ENCODE measurements around the gene EGLN3.
"Not testable (repeated sequence)": the region's sequence is repeated elsewhere in the genome, so short reads cannot be mapped to it uniquely, and the experiment has no call there.

Gene EGLN3

DNA sequence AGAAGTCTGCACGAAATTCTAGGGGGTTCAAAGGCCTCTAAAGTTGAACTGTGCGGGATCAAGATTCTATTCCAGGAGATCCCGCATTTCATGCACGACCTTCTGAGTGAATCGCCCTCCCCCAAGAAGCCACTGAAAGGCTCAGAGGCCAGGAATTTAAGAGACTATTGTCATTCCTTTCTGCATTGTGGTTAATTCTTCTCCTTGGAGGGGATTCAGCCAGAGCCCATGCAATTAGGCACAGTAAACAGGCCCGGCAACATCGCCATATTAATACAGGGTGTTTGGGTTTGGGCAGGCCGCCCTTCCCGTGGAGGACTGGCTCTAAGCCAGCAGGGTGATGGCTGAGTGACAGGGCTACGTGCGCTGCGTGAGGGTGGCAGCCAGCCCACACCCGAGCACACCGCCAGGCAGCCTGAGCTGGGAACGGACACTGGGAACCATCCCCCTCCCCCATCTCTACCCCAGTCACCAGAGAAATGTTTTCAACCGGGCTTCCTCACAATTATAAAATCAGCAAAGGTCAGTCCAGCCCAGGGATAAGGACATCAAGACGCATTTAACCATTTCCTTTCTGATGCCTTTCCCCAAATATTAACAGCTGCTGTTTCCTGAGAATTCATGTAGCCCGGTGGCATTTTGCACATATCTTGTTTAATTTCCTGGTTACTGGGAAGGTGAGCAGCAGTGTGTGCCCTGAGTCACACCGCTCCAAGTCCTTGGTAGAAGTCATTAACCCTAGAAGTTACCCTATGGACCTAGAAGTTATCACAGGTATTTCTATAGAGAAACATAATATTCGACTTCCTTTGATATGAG lies 12.5 kb downstream of the EGLN3 start:
- no peak for DNase-seq (ENCODE audit: low read depth, low spot score)

DNA sequence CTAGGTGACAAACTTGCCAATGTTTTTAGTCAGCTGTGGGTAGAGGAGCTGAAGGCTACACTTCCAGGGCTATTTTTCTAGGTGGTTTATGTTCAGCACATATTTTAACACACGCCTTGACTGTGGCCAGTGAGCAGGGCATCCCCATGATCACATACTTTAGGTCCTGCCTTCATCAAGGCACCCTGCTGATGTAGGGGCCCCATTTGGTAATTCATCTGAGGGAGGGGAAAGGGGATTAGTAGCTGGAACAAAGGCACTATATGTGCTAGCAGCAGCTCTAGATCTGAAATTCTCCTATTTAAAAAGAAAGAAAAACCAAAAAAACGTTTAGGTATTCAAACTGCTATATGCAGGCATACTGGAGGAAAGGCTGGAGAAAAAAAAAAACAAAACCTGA lies 14.5 kb downstream of the EGLN3 start:
- no peak for DNase-seq (ENCODE audit: low read depth, low spot score)

DNA sequence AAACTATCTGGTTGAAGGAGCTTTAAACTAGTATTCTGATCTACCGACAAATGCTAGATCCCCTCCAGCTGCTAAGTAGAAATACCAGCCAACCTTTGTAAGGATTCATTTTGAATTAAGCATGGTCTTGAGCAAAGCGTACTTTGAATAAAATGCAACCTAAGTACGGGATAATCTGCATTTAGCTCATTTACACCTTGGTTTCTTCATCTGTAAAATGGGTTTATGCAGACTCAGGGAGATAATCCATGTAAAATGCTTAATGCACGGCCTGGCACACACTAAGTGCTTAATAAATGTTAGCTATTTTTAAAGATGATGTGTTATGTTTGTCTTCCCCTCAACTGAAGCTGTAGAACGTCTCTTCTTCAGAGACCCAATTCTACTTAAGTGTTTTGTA lies 15.9 kb downstream of the EGLN3 start:
- DNase-seq (ENCODE audit: low read depth, low spot score), result no peak

DNA sequence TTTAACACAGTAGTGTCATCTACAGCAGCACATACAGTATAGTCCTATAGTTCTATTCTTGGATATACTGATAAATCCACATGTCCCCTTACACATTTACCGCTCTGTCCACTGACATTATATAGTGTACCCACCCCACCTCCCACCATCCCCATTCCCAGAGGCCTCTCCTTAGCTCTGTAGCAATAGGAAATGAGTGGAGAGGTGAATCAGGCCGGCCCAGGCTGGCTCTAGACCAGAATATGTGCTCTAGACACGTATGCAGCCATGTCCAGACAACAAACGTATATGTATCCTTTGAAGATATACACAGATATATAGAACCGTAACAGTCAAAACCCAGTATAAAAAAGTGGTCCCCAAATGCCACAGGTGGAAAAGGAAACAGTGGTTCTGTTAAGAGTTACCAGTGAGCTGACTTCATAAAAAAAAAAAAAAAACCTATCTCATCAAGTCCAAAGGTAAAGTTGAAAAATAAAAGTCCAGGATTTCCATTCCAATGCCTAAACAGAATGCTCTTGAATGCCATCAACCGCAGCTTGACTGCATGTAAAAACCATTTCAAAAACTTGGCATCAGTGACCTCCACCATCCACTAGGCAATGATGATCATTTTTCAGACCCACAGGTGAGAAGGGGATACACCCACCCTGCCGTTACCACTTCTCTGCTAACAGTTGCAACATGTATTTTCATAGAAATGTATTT lies 16.7 kb downstream of the EGLN3 start:
- no peak for DNase-seq (ENCODE audit: low read depth, low spot score)

DNA sequence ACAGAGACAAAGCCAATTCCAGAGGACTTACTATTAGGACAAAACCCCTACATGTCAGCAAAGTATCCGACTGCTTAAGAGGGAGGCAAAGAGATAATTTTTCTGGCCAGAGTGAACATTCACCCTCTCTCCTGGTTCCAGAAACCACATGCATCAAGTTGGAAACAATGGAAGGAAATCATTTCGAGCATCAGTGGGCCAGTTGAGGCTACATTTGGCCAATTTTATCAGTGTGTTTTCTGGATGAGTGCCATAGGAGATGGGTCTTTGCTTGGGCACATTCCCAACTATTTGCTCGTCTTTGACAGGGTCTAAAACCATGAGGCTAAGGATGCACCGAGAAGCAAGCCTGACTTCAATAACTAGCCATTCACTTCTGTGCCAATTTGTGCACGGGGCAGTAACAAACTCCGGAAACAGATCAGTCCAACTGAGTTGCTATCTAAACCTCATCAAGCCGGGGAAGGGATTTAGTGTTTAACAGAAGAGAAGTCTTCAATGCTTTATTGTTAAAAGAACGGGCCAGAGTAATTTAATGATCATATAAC lies 17.4 kb downstream of the EGLN3 start:
- DNase-seq (ENCODE audit: low read depth, low spot score), result no peak

DNA sequence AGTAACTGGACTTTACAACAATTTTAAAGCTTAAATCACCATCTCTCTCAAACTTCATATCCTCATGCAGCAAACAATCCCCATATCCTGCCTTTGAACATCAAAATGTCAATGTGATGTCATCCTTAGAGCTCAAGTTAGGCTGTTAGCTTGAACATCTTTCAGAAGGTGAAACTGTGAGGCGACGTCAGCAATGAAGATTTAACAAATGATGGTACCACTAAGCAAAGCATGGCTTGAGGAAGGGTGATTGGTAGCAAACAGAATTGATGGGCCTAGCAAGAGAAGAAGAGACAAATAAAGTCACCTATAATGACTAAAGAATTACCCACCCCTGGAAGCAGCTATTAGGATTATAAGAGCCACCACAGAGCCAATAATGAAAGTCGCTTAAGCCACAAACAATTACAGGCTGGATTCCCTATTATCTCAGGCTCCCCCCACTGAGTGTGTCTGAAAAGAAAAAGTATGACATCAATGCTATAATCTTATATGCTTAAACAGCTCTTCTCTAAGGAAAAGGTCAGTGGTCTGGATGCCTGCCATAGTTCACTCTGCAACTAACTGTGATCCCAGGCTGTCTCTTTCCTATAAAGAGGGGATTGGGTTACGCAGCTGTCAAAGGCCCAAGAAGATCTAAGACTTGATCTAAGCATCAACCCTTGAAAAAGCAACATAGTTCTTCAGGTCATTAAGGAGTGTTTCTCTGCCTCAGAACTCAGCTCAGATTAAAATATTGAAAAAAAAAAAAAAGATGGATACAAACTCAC lies 18.1 kb downstream of the EGLN3 start:
- no peak for DNase-seq (ENCODE audit: low read depth, low spot score)

DNA sequence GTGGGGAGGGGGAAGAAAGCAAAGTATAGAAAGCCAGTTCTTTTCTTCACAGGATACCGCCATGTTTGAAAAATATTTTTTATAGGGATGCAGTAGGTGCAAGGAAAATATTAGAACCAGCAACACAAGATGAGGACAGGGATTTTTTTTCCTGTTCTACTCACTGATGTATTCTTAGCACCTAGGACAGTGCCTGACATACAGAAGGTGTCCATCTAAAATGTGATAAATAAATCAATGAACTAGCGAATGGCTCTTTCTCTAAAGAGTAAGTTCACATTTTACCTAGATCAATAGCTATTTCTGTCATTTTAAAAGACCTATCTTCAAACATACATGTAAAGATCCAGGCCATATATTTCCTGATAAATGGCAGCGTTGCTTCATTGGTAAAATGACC lies 18.8 kb downstream of the EGLN3 start:
- no peak for DNase-seq (ENCODE audit: low read depth, low spot score)

DNA sequence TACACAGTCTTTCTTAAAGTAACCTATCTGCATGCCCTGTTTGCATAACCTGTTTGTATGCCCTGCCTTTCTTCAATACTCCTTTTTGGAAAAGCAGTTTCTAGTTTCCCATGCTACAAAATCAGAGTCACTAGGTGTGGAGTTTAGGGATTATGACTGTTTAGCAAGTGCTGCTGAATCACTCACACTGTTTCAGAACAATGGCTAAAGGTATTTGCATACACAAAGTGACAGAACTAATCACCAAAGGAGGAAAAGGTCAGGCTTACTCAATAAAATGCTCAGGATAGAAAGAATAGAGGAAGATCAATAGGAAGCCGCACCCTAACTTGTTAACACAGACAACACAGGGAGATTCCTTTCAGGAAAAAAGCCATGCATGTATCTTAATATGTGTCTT lies 19.4 kb downstream of the EGLN3 start:
- DNase-seq (ENCODE audit: low read depth, low spot score), result no peak

DNA sequence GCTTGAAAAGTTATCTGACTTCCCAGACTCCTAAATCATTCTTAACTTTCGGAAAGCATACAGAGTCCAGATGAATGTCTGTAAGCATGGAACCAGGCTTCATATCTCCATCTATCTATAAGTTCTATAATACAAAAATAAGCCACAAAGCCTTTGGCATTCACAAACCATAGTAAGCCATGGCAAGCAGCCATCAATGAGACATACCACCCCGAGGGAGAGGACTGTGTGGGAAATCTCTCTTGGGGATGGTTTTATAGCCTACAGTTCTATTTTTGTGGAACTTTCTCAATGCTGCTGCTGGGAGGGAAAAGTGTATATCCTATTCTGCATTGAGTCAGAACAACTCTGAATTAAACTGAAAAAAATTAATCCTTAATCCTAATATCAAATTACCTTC lies 20.4 kb downstream of the EGLN3 start:
- no peak for DNase-seq (ENCODE audit: low read depth, low spot score)

DNA sequence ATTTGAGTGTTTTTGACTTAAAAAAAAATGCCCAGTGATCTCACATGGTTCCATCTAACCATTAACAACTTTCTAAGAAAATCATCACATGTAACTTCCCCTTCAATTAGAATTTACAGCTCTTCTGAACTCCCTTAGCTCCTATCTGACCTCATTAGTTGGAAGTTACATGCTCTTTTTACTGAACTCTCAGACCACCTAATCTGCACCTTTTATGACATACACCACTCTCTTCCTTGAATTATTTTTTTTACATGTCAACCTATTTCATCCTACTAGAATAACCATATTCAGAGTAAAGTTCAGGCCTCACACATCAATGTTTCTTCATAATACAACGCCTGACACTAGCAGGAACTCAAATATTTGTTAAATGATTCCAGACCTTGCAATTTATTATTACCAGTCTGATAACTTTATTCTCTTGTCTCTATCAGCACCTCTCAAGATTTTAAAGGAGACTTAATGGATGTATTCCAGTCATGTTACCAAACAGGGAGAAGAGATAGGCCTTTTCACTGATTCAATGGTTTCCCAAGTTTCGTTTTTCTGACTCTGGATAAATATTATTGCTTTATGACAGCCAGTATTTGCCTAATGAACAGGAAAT lies 21.0 kb downstream of the EGLN3 start:
- DNase-seq (ENCODE audit: low read depth, low spot score), result no peak

DNA sequence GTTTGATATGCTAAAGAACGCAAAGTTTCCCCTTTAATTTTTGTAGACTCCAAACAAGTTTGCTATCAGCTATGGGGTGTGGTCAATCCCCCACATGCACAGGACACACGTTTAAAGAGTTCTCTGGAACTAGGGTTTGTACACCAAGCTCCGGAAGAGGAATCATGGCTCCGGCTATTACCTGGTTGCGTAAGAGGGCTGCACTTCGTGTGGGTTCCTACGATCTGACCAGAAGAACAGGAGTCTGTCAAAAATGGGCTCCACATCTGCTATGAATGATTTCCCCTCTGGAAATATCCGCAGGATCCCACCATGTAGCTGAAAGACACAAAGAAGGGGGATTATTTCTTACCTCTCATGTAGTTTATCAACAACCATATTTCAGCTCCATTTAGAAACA lies 22.0 kb downstream of the EGLN3 start:
- no peak for DNase-seq (ENCODE audit: low read depth, low spot score)

DNA sequence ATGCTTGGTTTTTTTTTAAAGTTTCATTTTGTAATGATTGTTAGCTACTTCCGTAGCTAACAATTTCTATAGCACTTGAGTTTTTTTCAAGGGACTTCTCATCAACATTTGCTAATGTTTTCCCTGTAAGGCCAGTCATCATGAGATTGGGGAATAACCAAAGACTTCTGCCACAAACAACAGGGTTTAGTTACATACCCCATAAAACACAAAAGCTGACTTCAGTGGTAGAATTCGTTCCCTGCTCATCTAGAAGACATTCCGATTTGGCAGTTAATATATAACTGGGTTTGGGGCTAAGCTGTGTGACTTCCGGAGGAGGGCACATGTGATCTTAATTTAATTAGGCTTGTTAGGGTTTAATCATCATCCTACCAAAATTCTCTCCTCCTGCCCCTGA lies 22.9 kb downstream of the EGLN3 start:
- no peak for DNase-seq (ENCODE audit: low read depth, low spot score)

DNA sequence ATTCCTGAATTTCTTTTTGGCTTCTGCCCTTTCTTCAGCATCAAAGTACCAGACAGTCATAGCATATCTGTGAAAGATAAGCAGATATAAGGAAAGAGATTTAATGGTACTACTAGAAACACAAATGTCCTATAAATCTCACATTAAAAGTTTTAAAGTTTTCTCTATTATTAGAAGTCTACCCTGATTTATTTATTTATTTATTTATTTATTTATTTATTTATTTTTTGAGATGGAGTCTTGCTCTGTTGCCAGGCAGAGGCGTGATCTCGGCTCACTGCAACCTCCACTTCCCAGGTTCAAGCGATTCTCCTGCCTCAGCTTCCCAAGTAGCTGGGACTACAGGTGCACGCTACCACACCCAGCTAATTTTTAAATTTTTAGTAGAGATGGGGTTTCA lies 23.9 kb downstream of the EGLN3 start:
- not testable (repeated sequence) for DNase-seq (ENCODE audit: low read depth, low spot score)

DNA sequence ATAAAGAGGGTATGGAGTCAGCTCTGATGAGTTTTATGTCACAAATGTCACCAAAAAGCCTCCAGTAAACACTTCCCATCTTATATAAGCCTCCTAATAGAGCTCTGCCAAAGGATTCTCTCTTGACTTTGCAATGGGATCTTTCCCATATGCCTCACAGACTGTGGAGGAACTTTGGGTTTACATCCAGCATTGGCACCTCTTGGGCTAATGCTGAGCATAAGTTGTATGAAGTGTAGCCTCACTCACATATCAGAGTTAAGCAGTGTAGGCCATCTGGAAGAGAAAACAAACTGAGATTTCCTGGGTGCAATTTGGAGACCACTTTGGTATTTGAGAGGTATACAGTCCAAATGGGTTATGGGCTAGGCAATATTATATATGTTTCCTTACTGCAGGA lies 24.9 kb downstream of the EGLN3 start:
- no peak for DNase-seq (ENCODE audit: low read depth, low spot score)

DNA sequence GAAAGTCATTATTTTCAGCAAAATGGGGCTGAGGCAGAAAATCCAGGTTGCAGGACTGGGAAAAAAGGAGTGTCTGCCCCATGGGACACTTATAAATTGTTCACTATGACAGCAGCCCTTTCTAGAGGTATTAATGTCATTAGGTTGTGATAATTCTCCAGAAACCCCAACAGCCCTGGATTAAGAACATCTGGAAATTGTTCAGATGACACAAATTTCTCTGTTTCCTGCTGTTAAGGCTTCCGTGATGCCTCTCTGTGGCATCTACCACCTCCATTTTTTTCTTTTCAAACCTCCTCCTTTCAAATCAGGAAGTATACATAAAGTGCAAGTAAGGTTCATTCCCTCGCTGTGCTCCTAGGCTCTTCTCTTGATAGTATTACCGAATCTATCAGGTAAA lies 25.6 kb downstream of the EGLN3 start:
- no peak for DNase-seq (ENCODE audit: low read depth, low spot score)

DNA sequence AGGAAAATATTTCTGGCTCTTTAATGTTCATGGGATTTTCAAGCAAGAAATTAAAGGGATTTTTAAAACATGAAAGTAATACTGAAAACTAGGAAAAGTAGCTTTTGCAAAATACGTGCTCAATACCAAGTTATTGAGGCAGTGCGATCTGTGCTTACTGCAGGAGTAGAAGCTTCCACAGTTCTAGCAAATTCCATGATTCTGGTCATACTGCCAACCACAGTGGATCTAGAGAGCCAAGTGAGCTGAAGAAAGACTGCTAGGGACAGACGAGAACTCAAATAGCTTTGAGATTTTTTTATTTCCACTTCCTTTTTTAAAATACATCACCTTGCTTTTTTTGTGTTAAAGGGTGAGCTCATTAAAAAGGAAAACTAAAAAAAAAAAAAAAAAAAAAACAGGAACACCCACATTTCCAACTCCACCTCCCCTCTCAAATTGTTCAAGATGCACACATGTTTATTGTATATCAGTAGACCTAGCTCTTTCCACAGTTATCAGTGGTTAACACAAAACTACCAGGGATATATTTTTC lies 26.2 kb downstream of the EGLN3 start:
- no peak for DNase-seq (ENCODE audit: low read depth, low spot score)

DNA sequence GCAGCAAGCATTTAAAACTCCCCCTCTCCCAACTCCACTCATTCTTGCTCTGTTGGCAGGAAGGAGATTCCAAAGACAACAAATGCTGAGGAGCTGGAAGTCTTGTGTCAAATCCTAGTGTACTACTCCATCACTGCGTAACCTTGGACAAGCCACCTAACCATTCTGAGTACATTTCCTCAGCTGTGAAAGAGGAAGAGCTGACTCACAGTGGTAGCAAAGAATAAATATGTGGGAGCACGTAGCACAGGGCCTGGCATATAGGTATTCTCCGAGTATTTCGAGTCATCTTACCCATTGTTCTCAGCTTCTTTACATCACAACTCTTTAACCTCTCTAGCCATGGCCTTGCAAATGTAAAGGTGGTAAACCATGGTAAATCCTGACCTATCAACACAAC lies 28.7 kb downstream of the EGLN3 start:
- no peak for DNase-seq (ENCODE audit: low read depth, low spot score)

DNA sequence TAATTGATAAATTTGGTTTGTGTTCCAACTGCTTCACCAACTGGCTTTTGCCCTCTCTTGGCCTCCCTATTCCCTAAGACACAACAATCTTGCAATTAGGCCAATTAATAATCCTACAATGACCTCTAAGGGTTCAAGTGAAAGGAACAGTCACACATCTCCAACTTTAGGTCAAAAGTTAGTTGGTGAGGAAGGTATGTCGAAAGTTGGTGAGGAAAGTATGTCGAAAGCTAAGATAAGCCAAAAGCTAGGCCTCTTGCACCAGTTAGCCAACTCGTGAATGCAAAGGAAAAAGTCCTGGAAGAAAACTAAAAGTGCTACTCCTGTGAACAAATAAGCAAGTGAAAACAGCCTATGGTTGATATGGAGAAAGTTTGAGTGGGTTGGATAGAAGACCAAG lies 32.6 kb downstream of the EGLN3 start:
- no peak for DNase-seq (ENCODE audit: low read depth, low spot score)

DNA sequence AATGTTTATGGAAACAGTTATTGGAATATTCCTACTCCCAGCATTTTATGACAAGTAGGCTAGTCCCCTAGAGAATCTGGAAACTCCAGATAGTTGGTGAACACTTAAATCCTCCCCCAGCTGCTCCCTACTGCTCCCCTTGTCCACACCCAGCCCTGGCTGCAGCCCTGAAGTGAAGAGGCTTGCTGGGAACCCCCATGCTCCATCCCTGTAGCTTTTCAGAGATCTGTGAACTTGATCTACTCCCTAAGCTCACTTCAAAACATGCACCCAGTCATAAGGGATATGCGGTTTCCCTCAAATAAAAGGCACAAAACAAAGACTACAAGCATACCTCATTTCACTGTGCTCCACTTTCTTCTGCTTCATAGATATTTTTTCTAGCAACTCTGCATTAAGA lies 33.2 kb downstream of the EGLN3 start:
- DNase-seq (ENCODE audit: low read depth, low spot score), result no peak

DNA sequence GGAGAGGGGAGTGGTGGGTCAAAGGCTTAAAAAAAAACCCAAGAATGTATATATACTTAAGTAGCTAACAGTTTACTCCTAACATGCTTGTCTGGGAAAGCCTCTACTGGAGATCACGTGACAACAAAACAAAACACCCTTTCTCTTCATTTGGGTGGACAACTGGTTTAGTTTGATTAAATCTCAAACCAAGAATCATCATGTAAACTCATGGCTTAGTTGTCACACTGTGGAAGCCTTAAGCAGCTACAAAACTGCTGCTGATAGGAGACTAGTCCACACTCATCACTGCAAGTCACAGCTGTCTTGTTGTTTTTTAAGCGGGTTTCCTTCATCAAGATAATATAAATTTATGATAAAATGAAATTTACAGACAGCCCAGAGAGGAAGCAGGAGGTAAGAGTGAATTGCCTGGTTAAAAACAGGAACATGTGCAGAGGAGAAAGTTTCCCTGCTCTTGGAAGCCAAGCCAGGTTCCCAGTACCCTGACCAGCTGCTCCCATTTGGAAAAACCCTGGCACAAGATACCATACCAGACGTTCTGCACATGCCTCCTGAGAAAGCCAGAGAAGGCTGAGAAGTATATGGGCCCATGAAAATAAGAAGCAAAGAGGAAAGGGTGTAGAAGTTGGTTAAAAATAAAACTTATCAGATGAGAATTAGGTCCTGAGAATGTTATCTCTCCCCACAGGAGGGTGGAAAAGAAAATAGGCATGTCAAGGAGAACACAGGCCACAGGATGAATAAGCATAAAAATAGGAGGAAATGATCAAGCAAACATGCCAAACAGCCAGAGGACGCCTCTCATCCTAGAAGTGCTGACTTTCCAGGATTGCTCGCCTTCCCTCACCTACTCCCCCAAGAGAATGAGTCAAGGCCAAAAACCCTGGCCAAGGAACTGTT lies 34.0 kb downstream of the EGLN3 start:
- DNase-seq (ENCODE audit: low read depth, low spot score), result no peak

DNA sequence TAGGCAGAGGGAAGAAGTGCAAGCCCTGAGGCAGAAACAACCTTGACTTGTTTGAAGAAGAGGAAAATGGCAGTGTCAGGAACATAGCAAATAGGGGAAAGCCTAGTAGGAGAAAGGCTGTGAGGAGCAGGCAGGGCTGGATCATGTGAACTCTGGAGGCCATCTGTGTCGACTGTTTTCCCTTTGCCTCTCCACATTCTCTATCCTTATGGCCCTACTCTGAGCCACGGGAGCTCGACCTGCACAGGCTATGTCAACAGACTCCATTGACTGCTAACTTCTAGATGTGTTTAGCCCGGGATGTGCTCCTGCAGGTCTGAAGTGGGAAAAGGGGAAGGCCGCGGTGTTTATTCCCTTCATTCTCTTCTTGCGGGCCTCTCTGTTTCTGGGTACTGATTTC lies 35.2 kb downstream of the EGLN3 start:
- DNase-seq (ENCODE audit: low read depth, low spot score), result no peak
